NCI-H1105 treated with DMSO at 0.1 percent for 48 hours (cell line): ENCODE results near the gene COL20A1.

Source experiments
- DNase-seq: peaks from one replicate; lab custom pipeline; 2025; lab: John Stamatoyannopoulos, UW

COL20A1 gene

GRCh38 chr20:63350196-63350595, 57.2 kb downstream of the COL20A1 start:
- no peak for DNase-seq

GRCh38 chr20:63350597-63351325, 57.8 kb downstream of the COL20A1 start:
- DNase-seq, result no peak

GRCh38 chr20:63351326-63351700, 58.3 kb downstream of the COL20A1 start:
- no peak for DNase-seq

- peak; percentile 73 for DNase-seq
These were observed 59.0 kb downstream of the COL20A1 start for GRCh38 chr20:63351811-63352591.

- DNase-seq, result no peak
These were observed 59.8 kb downstream of the COL20A1 start for GRCh38 chr20:63352811-63353221.

- no peak for DNase-seq
These were observed 61.8 kb downstream of the COL20A1 start for GRCh38 chr20:63354636-63355350.

- no peak for DNase-seq
These were observed 62.9 kb downstream of the COL20A1 start for GRCh38 chr20:63355781-63356295.

- DNase-seq, result no peak
These were observed 63.5 kb downstream of the COL20A1 start for GRCh38 chr20:63356511-63356910.

GRCh38 chr20:63356931-63357879, 64.2 kb downstream of the COL20A1 start:
- DNase-seq, result no peak

- DNase-seq, result peak; percentile 85
These were observed 65.2 kb downstream of the COL20A1 start for GRCh38 chr20:63357921-63358905.

- no peak for DNase-seq
These were observed 66.4 kb downstream of the COL20A1 start for GRCh38 chr20:63359164-63359934.

- no peak for DNase-seq
These were observed 67.2 kb downstream of the COL20A1 start for GRCh38 chr20:63359937-63360849.

- DNase-seq, result no peak
These were observed 68.0 kb downstream of the COL20A1 start, which contains the start of gene CHRNA4 for GRCh38 chr20:63360850-63361518. TSS of gene CHRNA4 (minus strand) at chr20:63361349. CDS start at chr20:63361165, 184 bp downstream.

- DNase-seq, result peak; percentile 67
These were observed 68.8 kb downstream of the COL20A1 start for GRCh38 chr20:63361519-63362435.

- no peak for DNase-seq
These were observed 69.5 kb downstream of the COL20A1 start for GRCh38 chr20:63362436-63363009.
